NCI-H1092 treated with DMSO at 0.1 percent for 48 hours (cell line): ENCODE measurements around the gene STK4.
"Not testable (repeated sequence)": the region's sequence is repeated elsewhere in the genome, so short reads cannot be mapped to it uniquely, and the experiment has no call there.

Source experiments
- DNase-seq: peaks from one replicate; lab custom pipeline; 2025; lab: John Stamatoyannopoulos, UW

Gene STK4

GRCh38 chr20:44988631-44989171, 22.4 kb downstream of the STK4 start:
- DNase-seq, result no peak

GRCh38 chr20:44990425-44990824, 24.1 kb downstream of the STK4 start:
- no peak for DNase-seq

- no peak for DNase-seq
Observed at GRCh38 chr20:44990957-44991356, 24.6 kb downstream of the STK4 start.

- DNase-seq, result no peak
Observed at GRCh38 chr20:44993343-44993742, 27.0 kb downstream of the STK4 start.

- DNase-seq, result no peak
Observed at GRCh38 chr20:44997171-44997570, 30.9 kb downstream of the STK4 start.

DNA sequence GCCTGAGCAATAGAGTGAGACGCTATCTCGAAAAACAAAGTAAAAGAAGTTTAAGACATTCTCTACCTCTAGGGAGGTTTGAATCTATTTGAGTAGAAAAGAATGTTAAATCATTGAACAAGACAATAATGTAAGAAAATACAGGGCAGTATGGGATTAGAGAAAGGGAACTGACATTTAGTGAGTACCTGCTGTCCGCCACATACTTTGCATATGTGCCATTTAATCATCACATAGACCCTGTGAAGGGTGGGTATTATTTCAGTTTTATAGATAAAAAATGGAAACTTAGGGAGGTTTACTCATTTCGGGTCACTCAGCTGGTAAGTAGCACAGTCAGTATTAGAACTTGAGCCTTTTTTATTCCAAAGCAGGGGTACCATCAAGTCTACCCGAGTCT, 31.4 kb downstream of the STK4 start:
- DNase-seq, result no peak

DNA sequence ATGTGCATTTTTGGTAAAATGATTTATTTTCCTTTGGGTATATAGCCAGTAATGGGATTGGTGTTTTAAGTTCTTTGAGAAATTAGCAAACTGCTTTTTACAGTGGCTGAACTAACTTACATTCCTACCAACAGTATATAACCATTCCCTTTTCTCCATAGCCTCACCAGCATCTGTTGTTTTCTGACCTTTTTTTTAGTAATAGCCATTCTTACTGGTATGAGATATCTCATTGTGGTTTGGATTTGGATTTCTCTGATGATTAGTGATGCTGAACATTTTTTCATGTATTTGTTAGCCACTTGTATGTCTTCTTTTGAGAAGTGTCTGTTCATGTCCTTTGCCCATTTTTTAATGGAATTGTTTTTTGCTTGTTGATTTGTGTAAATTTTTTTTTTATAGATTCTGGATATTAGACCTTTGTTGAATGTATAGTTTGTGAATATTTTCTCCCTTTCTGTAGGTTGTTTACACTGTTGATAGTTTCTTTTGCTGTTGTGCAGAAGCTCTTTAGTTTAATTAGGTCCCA, 42.3 kb downstream of the STK4 start:
- no peak for DNase-seq

GRCh38 chr20:45010399-45010828, 44.1 kb downstream of the STK4 start:
- DNase-seq, result no peak

- DNase-seq, result peak; percentile 49
Observed at GRCh38 chr20:45011108-45011526, 44.8 kb downstream of the STK4 start.

GRCh38 chr20:45012682-45013302, 46.5 kb downstream of the STK4 start:
- no peak for DNase-seq

DNA sequence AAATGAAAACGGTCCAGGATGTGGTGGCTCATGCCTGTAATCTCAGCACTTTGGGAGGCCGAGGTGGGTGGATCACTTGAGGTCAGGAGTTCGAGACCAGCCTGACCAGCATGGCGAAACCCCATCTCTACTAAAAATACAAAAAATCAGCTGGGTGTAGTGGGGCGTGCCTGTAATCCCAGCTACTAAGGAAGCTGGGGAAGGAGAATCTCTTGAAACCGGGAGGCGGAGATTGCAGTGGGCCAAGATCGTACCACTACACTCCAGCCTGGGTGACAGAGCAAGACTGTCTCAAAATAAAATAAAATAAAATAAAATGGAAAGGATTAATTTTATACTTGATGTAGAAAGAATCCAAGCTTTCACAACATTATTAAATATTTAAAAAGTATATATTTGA, 47.8 kb downstream of the STK4 start:
- not testable (repeated sequence) for DNase-seq

GRCh38 chr20:45014671-45015415, 48.5 kb downstream of the STK4 start:
- DNase-seq, result no peak

DNA sequence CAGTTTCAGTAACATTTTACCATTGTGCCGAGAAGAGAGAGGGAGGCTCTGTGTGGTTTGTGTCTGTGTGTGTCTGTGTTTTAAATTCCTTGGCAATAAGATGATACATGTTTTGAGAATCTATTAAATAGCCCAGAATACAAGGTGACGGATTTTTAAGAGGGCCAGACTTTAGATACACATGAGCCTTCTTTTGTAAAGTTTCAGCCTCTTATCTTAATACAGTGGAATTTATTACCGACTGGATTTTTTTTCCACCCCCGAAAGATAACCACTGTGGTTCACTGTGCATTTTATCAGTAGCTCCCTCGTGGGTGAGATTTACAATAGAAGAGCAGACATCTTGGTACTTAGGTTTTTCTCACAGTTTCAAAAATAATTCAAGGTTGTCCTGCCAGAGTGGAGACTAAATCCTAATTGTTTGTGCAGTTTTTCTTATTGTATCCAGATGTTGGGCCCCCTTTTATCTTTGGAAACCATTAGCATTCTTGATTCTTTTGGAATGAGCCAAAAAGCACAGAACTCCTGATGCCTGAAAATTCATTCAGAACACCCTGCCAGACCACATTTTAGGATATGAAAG, 49.9 kb downstream of the STK4 start:
- DNase-seq, result no peak

- no peak for DNase-seq
Observed at GRCh38 chr20:45017281-45017680, 51.0 kb downstream of the STK4 start.

GRCh38 chr20:45017857-45018256, 51.5 kb downstream of the STK4 start:
- DNase-seq, result no peak

DNA sequence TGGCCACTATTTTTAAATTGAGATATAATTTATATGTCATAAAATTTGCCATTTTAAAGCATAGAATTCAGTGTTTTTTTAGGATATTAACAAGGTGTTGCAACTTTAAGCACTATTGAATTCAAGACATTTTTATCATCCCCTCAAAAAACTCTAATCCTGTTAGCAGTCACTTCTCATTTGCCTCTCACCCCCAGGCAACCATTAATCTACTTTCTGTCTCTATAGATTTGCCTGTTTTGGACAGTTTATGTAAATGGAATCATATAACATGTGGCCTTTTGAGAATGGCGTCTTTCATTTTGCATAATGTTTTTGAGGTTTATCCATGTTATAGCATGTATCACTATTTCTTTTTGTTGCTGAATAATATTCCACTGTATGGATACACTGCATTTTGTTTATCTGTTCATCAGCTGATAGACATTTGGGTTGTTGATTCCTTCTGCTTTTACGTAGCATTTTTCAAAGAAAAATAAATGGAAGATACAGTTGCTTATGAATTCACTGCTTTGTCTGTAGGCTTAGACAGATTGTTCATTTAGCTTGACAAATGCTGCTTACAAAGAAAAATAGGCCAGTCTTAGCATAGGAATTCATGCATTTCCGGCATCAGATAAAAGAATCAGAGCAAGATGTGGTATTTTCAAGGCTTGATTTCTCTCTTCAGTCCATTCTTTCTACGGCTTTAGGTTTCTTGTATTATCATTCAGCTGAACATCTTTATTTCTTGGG, 52.9 kb downstream of the STK4 start:
- DNase-seq, result no peak

- no peak for DNase-seq
Observed at GRCh38 chr20:45019762-45020123, 53.4 kb downstream of the STK4 start.

DNA sequence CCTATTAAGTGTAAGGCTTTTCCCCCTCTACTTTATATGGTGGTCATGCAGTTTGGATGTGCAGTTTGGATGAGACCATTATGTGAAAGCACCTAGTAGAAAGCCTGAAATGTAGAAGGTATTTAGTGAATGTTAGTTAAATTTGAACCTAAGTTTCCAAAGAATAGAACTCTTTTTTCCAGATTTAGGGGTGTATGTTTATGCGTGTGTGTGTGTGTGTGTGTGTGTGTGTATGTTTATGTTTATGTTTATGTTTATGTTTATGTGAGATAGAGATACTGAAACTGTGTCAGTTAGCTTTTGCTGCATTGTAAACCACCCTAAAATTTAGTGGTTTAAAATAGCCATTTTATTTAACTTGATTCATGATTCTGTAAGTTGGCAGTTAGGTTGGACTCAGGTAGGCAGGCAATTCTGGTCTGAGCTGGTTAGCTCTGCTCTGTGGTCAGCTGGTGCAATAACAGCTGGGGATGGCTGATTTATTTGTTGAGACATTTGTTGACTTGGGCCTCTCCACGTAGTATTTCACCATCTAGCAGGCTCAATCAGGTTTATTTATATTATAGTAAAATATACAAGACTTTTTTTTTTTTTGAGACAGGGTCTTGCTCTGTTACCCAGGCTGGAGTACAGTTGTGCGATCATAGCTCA, 54.0 kb downstream of the STK4 start:
- DNase-seq, result no peak

DNA sequence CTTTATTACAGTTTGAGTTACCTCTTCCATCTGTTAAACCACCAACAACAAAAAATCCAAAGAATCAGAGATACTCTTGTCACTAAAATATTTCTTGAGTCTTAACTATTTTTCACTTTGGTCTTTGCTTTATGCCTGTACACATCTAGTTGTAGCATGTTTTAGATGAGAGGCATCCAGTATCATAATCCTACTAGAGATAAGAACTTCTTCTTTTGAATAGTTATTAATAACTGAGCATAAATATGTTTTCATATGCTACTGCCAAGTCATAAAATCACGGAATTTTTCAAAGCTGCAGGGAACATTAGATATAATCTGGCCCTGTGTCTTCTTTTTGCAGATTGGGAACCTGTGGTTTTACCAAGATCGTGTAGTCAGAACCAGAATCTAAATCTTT, 55.3 kb downstream of the STK4 start:
- no peak for DNase-seq

DNA sequence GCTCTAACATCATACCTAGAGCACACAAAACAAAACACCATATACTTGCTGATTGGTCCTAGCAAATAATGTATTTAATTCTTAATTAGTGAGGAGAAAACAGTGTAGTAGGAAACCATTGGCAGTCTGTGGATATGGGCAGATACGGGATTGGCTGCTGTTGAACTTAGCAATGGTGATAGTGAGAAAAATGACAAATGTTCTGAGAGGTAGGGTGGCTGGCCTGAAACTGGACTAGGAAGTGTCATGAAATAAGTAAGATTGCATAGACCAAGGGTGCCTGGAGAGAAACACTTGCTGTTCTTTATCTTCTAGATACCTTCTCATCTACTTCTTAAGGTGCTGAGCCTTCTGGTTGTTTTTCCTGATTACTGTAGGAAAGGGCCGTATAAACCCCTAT, 56.8 kb downstream of the STK4 start:
- not testable (repeated sequence) for DNase-seq

- no peak for DNase-seq
Observed at GRCh38 chr20:45028424-45029136, 62.3 kb downstream of the STK4 start.
